CD4-positive, alpha-beta T cell treated with Interleukin-2 at 100 ng/mL for 4 hours (primary cell): ENCODE measurements around the gene ENDOG.
"Not testable (repeated sequence)": the region's sequence is repeated elsewhere in the genome, so short reads cannot be mapped to it uniquely, and the experiment has no call there.

Source experiments
- DNase-seq: peaks from one replicate; pipeline ENCODE4 v3.0.0-alpha.2; 2020; ENCODE audit warnings: low spot score

ENDOG gene

DNA sequence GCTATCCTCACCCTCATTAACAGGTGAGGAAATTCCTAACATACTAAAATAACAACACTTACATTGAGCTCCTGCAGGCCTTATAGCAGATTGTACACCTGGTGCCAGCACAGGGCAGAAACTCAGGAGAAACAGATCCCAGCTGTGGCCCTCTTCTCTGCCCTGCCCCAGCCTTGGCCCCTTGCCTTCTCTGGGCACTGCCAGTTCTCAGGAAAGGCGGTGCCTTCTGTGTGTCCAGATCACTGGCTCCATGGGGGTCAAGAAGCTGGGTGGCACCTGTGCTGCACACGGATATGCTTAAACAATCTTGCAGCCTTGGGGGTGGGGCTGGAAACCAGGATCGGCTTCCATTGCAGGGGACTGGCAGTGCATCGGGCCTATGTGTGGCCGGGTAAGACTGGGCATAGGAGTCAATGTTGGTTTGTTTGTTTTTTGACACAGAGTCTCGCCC is 44.1 kb downstream of the ENDOG start:
- no peak for DNase-seq

DNA sequence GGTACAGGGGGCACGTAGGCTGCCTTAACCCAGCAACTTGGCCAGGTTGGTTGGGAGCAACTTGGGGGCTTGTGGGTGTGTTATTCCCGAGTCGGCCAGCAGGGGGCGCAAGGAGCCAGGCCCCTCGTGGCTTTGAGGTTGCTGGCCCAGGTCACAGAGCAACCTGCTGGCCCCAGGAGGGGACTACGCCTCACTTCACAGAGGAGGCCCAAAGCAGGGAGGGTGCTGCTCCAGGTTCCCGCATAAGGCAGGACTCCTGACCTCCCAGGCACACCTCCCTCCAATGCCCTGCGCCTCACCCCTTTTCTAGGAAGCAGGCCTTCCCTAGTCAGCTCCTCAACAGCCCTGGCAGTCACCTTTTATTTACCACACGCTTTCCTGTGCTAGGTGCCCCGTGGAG is 45.3 kb downstream of the ENDOG start:
- peak; percentile 83 for DNase-seq

DNA sequence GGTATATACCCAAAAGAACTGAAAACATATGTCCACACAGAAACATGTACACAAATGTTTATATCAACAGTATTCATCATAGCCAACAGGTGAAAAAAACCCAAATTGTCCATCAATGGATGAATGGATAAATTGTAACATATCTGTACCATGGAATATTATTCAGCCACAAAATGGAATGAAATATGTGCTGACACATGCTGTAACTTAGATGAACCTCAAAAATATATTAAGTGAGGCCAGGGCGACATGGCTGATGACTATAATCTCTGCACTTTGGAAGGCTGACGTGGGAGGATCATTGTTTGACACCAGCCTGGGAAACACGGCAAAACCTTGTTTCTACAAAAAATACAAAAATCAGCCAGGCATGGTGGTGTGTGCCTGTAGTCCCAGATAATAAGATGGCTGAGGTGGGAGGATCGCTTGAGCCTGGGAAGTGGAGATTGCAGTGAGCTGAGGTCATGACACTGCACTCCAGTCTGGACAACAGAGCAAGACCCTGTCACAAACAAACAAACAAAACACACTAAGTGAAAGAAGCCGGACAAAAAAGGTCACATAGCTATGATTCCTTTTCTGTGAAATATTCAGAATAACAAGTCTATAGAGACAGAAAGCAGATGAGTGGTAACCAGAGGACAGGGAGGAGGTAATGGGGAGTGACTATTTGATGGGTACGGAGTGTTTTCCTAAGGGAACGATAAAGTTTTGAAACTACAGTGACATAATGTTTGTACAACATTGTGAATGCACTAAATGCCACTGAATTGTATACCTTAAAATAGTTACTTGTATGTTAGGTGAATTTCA is 52.0 kb downstream of the ENDOG start:
- no peak for DNase-seq

DNA sequence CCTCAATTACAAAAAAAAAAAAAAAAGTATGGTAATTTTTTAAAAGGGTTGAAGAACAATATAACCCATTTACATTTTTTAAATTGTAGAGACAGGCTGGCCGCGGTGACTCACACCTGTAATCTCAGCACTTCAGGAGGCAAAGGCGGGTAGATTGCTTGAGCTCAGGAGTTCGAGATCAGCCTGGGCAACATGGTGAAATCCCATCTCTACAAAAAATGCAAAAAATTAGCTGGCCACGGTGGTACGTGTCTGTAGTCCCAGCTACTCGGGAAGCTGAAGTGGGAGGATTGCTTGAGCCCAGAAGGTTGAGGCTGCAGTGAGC is 52.6 kb downstream of the ENDOG start:
- DNase-seq, result not testable (repeated sequence)
